Ascending aorta (tissue), 2 donors: ENCODE results near the gene PRRT3. TPM values are rescaled to one million over a fixed set of nuclear protein-coding genes. Genes with fewer than 3 reads are reported as not detected.

ENCODE experiments used
- DNase-seq, 2 donors: peaks; one replicate each; pipeline ENCODE4 v3.0.0-alpha.2; 2019; ENCODE audit warnings: low spot score in 2 of 2
- H3K27ac ChIP-seq, 2 donors: fragments of 200-600 bp; sonication (generic); one replicate each; pipeline ENCODE4 v1.5.1; 2016 to 2017; ENCODE audit warnings: mild to moderate bottlenecking in 1 of 2
- H3K27me3 ChIP-seq: fragments of 200-600 bp; sonication (generic); one replicate; pipeline ENCODE4 v1.5.1; 2017
- H3K36me3 ChIP-seq, 2 donors: fragments of 200-600 bp; sonication (generic); one replicate each; pipeline ENCODE4 v1.5.1; 2016
- H3K4me1 ChIP-seq, 2 donors: fragments of 200-600 bp; sonication (generic); one replicate each; pipeline ENCODE4 v1.5.1; 2016 to 2017; ENCODE audit warnings: mild to moderate bottlenecking in 1 of 2
- H3K4me3 ChIP-seq, 2 donors: fragments of 200-600 bp; sonication (generic); one replicate each; pipeline ENCODE4 v1.5.1; 2016 to 2017; ENCODE audit warnings: mild to moderate bottlenecking in 1 of 2
- H3K9me3 ChIP-seq, 2 donors: fragments of 200-600 bp; sonication (generic); one replicate each; pipeline ENCODE4 v1.5.1; 2016
- CTCF ChIP-seq, 3 experiments: fragments of 200-600 bp in 2 of 3; fragments of 450-650 bp in 1 of 3; sonication (generic) in 2 of 3; IDR thresholded peaks; one replicate each; pipeline ENCODE4 v1.5.1; 2016 to 2019; ENCODE audit warnings: antibody characterized with exemption in 3 of 3, mild to moderate bottlenecking in 1 of 3, moderate library complexity in 1 of 3
- intact Hi-C: fragments of 100-400 bp; cut with DNase I; formaldehyde crosslinking; loops from one replicate; pipeline ENCODE4 v1.15.1; 2023
- total RNA-seq: library from RNA; depleted of rRNA; stranded (reverse); fragments of >200 nt; gene quantifications from one replicate; pipeline ENCODE4 v1.1.0, GENCODE V29; 2016

The PRRT3 gene
- total RNA-seq, 1 donor from 2014 or later: 1.1 TPM

GRCh38 chr3:9915254-9916141 is 36.7 kb downstream of the PRRT3 start:
- Histone ChIP-seq H3K36me3 (peaks cover 0 to 4% of the 10 kb centered on the region in 2 donors), H3K4me3 (peak overlapping the region; percentile 62 to 89), H3K27ac (peak overlapping the region; percentile 79 to 86), H3K4me1 (peaks cover 22 to 32% of the 10 kb centered on the region in 2 donors), H3K9me3 (no peaks in the 10 kb centered on the region), H3K27me3 (no peaks in the 10 kb centered on the region)
- peak in 1 of 2 donors; percentile 85 for DNase-seq
- TF ChIP-seq CTCF (IDR thresholded peaks at IDR 0.05): peak in 2 of 3 experiments; percentile 32 to 56
- intact Hi-C loops: loop anchor here (1.0 to 10.0 kb wide), 7 partner anchors 18 to 521 kb away; partner anchors contain the start of genes ARPC4, BRPF1, CRELD1 and JAGN1

GRCh38 chr3:9914559-9915253 is 37.5 kb downstream of the PRRT3 start:
- peak in 1 of 3 experiments; percentile 27 for TF ChIP-seq CTCF (IDR thresholded peaks at IDR 0.05)
- H3K9me3 ChIP-seq: no peaks in the 10 kb centered on the region
- H3K27ac ChIP-seq: peak overlapping the region; percentile 79 to 86
- no peaks in the 10 kb centered on the region for H3K36me3 ChIP-seq
- H3K4me3 ChIP-seq: peak overlapping the region; percentile 62 to 89
- intact Hi-C loops: loop anchor here (1.0 to 10.0 kb wide), 5 partner anchors 70 to 520 kb away; partner anchors contain the start of genes ARPC4, BRPF1, RPUSD3 and SETD5
- no peak for DNase-seq
- peaks cover 22 to 32% of the 10 kb centered on the region in 2 donors for H3K4me1 ChIP-seq
- no peaks in the 10 kb centered on the region for H3K27me3 ChIP-seq

- intact Hi-C loops: loop anchor here (10.0 kb wide), 1 partner anchor 519 kb away; the partner anchor contains the start of gene SETD5
- DNase-seq: no peak
- H3K27me3 ChIP-seq: no peaks in the 10 kb centered on the region
- no peaks in the 10 kb centered on the region for H3K9me3 ChIP-seq
- H3K27ac ChIP-seq: peak overlapping the region; percentile 79 to 86
- H3K36me3 ChIP-seq: peaks cover 0 to 3% of the 10 kb centered on the region in 2 donors
- no peak for TF ChIP-seq CTCF (IDR thresholded peaks at IDR 0.05)
- H3K4me3 ChIP-seq: no peak overlapping the region
- peaks cover 22 to 32% of the 10 kb centered on the region in 2 donors for H3K4me1 ChIP-seq
Measured at GRCh38 chr3:9914011-9914410, 38.2 kb downstream of the PRRT3 start.

GRCh38 chr3:9913601-9914000 is 38.6 kb downstream of the PRRT3 start:
- peak overlapping the region in 1 of 2 donors; percentile 86 for H3K27ac ChIP-seq

More at GRCh38 chr3:9913601-9914000, 38.6 kb downstream of the PRRT3 start:
- no peak for TF ChIP-seq CTCF (IDR thresholded peaks at IDR 0.05)
- H3K36me3 ChIP-seq: peaks cover 0 to 3% of the 10 kb centered on the region in 2 donors
- no peaks in the 10 kb centered on the region for H3K27me3 ChIP-seq
- H3K4me3 ChIP-seq: no peak overlapping the region
- peaks cover 22 to 32% of the 10 kb centered on the region in 2 donors for H3K4me1 ChIP-seq
- no peaks in the 10 kb centered on the region for H3K9me3 ChIP-seq
- intact Hi-C loops: loop anchor here (10.0 kb wide), 1 partner anchor 519 kb away; the partner anchor contains the start of gene SETD5
- DNase-seq: no peak
